SK-N-SH (cell line): Measurements from ENCODE around the gene EYA3. TPM values are rescaled to one million over a fixed set of nuclear protein-coding genes. Genes with fewer than 3 reads are reported as not detected.

Experiments
- CTCF ChIA-PET: fragments of 300-600, 350-600 bp; formaldehyde crosslinking; extraction: SDS; loops from one replicate; lab custom pipeline; 2021; lab: Yijun Ruan, JAX
- POLR2A ChIA-PET: fragments of 350-600 bp; sonication (Branson Sonifier 250); formaldehyde crosslinking; extraction: SDS; loops from one replicate; lab custom pipeline; 2020; ENCODE audit warnings: antibody characterized with exemption, inconsistent platforms; lab: Yijun Ruan, JAX
- DNase-seq: peaks from one replicate; pipeline ENCODE4 v3.0.0; 2012
- H2AFZ ChIP-seq: fragments of 200-600 bp; sonication (generic); 2 replicates; pipeline ENCODE4 v1.8.1; 2016; ENCODE audit warnings: antibody characterized with exemption, mild to moderate bottlenecking, low read depth
- H3F3A ChIP-seq: fragments of 200-600 bp; sonication (generic); replicated peaks from 2 replicates; pipeline ENCODE3; 2016; ENCODE audit warnings: antibody characterized with exemption, mild to moderate bottlenecking; ENCODE audit not compliant: insufficient read depth
- H3K27ac ChIP-seq, 2 experiments: fragments of 200-500 bp in 1 of 2; fragments of 200-600 bp in 1 of 2; sonication (Bioruptor generic) in 1 of 2; sonication (generic), shearing (Covaris generic) in 1 of 2; 2 replicates each; pipeline versions ENCODE4 v1.5.1 to v1.6.1; 2014 to 2016; ENCODE audit warnings: low read depth in 2 of 2, inconsistent platforms in 1 of 2, low read length in 1 of 2, mild to moderate bottlenecking in 1 of 2, mixed read lengths in 1 of 2
- H3K27me3 ChIP-seq: fragments of 200-600 bp; sonication (generic), shearing (Covaris generic); 2 replicates; pipeline ENCODE4 v1.6.1; 2016; ENCODE audit warnings: mixed run types; ENCODE audit not compliant: insufficient read depth
- H3K36me3 ChIP-seq, 2 experiments: fragments of 200-500 bp in 1 of 2; fragments of 200-600 bp in 1 of 2; sonication (Bioruptor generic) in 1 of 2; sonication (generic) in 1 of 2; replicated peaks in 1 of 2; 2 replicates each; pipeline versions ENCODE3 to v1.5.1; 2014 to 2016; ENCODE audit warnings: low read length in 1 of 2, mild to moderate bottlenecking in 1 of 2; ENCODE audit not compliant: insufficient read depth in 2 of 2, control insufficient read depth in 1 of 2
- H3K4me1 ChIP-seq, 2 experiments: fragments of 200-500 bp in 1 of 2; fragments of 200-600 bp in 1 of 2; sonication (Bioruptor generic) in 1 of 2; sonication (generic), shearing (Covaris generic) in 1 of 2; 2 replicates each; pipeline versions ENCODE4 v1.5.1 to v1.6.1; 2014 to 2016; ENCODE audit warnings: low read depth in 1 of 2, low read length in 1 of 2, mixed run types in 1 of 2; ENCODE audit not compliant: insufficient read depth in 2 of 2, control insufficient read depth in 1 of 2
- H3K4me2 ChIP-seq: fragments of 200-600 bp; sonication (generic), shearing (Covaris generic); 2 replicates; pipeline ENCODE4 v1.6.1; 2017; ENCODE audit warnings: mixed run types
- H3K4me3 ChIP-seq, 2 experiments: fragments of 200-500 bp in 1 of 2; fragments of 200-600 bp in 1 of 2; sonication (Bioruptor generic) in 1 of 2; sonication (generic), shearing (Covaris generic) in 1 of 2; 2 replicates each; pipeline versions ENCODE4 v1.5.1 to v1.8.1; 2014 to 2016; ENCODE audit warnings: low read depth in 2 of 2, inconsistent platforms in 1 of 2, low read length in 1 of 2, mild to moderate bottlenecking in 1 of 2, mixed read lengths in 1 of 2, moderate library complexity in 1 of 2
- H3K79me2 ChIP-seq: fragments of 200-600 bp; sonication (generic); 2 replicates; pipeline ENCODE4 v1.8.1; 2017; ENCODE audit warnings: mild to moderate bottlenecking; ENCODE audit not compliant: insufficient read depth
- H3K9ac ChIP-seq: fragments of 200-600 bp; sonication (generic); 2 replicates; pipeline ENCODE4 v1.6.1; 2017; ENCODE audit warnings: mixed run types
- H3K9me2 ChIP-seq: fragments of 200-600 bp; sonication (generic); 2 replicates; pipeline ENCODE4 v1.6.1; 2017; ENCODE audit warnings: mixed run types
- H3K9me3 ChIP-seq: fragments of 200-600 bp; sonication (generic); 2 replicates; pipeline ENCODE4 v1.6.1; 2017; ENCODE audit warnings: mixed run types, mild to moderate bottlenecking, moderate library complexity
- H4K20me1 ChIP-seq: fragments of 200-600 bp; sonication (generic); 2 replicates; pipeline ENCODE4 v1.6.1; 2017; ENCODE audit warnings: mild to moderate bottlenecking, mixed run types; ENCODE audit not compliant: insufficient read depth
- CTCF ChIP-seq: fragments of 200-600 bp; sonication (generic); IDR thresholded peaks from 2 replicates; pipeline ENCODE4 v1.6.1; 2017; ENCODE audit warnings: antibody characterized with exemption, mild to moderate bottlenecking, moderate library complexity
- ELF1 ChIP-seq: IDR thresholded peaks from 2 replicates; pipeline ENCODE4 v1.4.0; 2012
- EP300 ChIP-seq, 2 experiments: IDR thresholded peaks; 2 replicates each; pipeline versions ENCODE4 v1.4.0 to v1.6.1; 2012; ENCODE audit warnings: borderline replicate concordance in 1 of 2, low read depth in 1 of 2, low read length in 1 of 2
- JUND ChIP-seq: IDR thresholded peaks from 2 replicates; pipeline ENCODE4 v1.4.0; 2012
- MEF2A ChIP-seq: IDR thresholded peaks from 2 replicates; pipeline ENCODE4 v1.4.0; 2012; ENCODE audit warnings: low read depth, borderline replicate concordance
- RAD21 ChIP-seq: IDR thresholded peaks from 2 replicates; pipeline ENCODE4 v1.6.1; 2012; ENCODE audit warnings: mild to moderate bottlenecking, low read length
- TAF1 ChIP-seq: IDR thresholded peaks from 2 replicates; pipeline ENCODE4 v1.6.1; 2012; ENCODE audit warnings: low read depth, mild to moderate bottlenecking, low read length, moderate library complexity, borderline replicate concordance
- USF1 ChIP-seq: IDR thresholded peaks from 2 replicates; pipeline ENCODE4 v1.4.0; 2012; ENCODE audit warnings: low read depth, borderline replicate concordance
- USF2 ChIP-seq: fragments of 150-350 bp; IDR thresholded peaks from 2 replicates; pipeline ENCODE4 v1.6.1; 2017; ENCODE audit warnings: antibody characterized with exemption, low read length, low read depth, borderline replicate concordance
- YY1 ChIP-seq: IDR thresholded peaks from 2 replicates; pipeline ENCODE4 v1.4.0; 2012; ENCODE audit warnings: low read depth, mild to moderate bottlenecking
- WGBS: methylation state at CpG from one replicate; pipeline ENCODE4 v1.1.6; 2017; ENCODE audit warnings: low lambda C conversion rate; 5-methylcytosine and 5-hydroxymethylcytosine counted together
- polyA plus RNA-seq, 3 experiments: library from polyadenylated mRNA; depleted of rRNA; stranded (reverse); fragments of >200 nt; gene quantifications; 2 replicates each; pipeline ENCODE4 v1.2.3, GENCODE V29; 2012
- TF ChIP-seq, protein P1 (sequence below): IDR thresholded peaks from 2 replicates; pipeline ENCODE4; 2012

EYA3 gene
- polyA plus RNA-seq, 1 of the 3 experiments (the other 2 are of a cell fraction): 6.5 TPM

- CTCF ChIA-PET: interaction anchor here (0.8 kb wide), 1 partner anchor 22 kb away, joined by 3 read pairs; no protein-coding TSS in a partner anchor
- Histone ChIP-seq H4K20me1 (no peaks in the 10 kb centered on the region), H3K79me2 (no peaks in the 10 kb centered on the region), H2AFZ (no peak overlapping the region), H3K4me2 (no peak overlapping the region), H3K9me2 (no peaks in the 10 kb centered on the region), H3K27me3 (no peaks in the 10 kb centered on the region), H3K4me1 (no peaks in the 10 kb centered on the region; a peak in 1 of 4 replicates), H3K27ac (no peak overlapping the region), H3F3A (no peaks in the 10 kb centered on the region), H3K9ac (no peak overlapping the region), H3K9me3 (no peaks in the 10 kb centered on the region), H3K4me3 (no peak overlapping the region), H3K36me3 (no peaks in the 10 kb centered on the region)
- WGBS: 93% methylated on average over 15 of the region's 26 CpGs
- DNase-seq: no peak
- POLR2A ChIA-PET: no interaction called here
- TF ChIP-seq JUND (no peak), ELF1 (no peak), MEF2A (no peak), CTCF (no peak), RAD21 (no peak), YY1 (no peak), TAF1 (no peak), USF1 (no peak)
- TF ChIP-seq, protein P1, sequence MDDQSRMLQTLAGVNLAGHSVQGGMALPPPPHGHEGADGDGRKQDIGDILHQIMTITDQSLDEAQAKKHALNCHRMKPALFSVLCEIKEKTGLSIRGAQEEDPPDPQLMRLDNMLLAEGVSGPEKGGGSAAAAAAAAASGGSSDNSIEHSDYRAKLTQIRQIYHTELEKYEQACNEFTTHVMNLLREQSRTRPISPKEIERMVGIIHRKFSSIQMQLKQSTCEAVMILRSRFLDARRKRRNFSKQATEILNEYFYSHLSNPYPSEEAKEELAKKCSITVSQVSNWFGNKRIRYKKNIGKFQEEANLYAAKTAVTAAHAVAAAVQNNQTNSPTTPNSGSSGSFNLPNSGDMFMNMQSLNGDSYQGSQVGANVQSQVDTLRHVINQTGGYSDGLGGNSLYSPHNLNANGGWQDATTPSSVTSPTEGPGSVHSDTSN: no peak
Observed at GRCh38 chr1:27958513-27958912, 129.9 kb downstream of the EYA3 start.

- CTCF ChIA-PET: no interaction called here
Observed at GRCh38 chr1:27957655-27958054, 130.8 kb downstream of the EYA3 start.

More at GRCh38 chr1:27957655-27958054, 130.8 kb downstream of the EYA3 start:
- Histone ChIP-seq H3K27ac (no peak overlapping the region), H3K9me3 (no peaks in the 10 kb centered on the region), H3K4me3 (no peak overlapping the region), H3K79me2 (no peaks in the 10 kb centered on the region), H3K36me3 (no peaks in the 10 kb centered on the region), H3K4me1 (no peaks in the 10 kb centered on the region; a peak in 1 of 4 replicates), H3K9ac (no peak overlapping the region), H3K9me2 (no peaks in the 10 kb centered on the region), H2AFZ (no peak overlapping the region), H3K27me3 (no peaks in the 10 kb centered on the region), H4K20me1 (no peaks in the 10 kb centered on the region), H3F3A (no peaks in the 10 kb centered on the region), H3K4me2 (no peak overlapping the region)
- WGBS: 88% methylated on average over 5 of the region's 5 CpGs
- POLR2A ChIA-PET: no interaction called here
- DNase-seq: no peak
- no peak for TF ChIP-seq EP300 (IDR thresholded peaks at IDR 0.05; ENCODE audit: borderline replicate concordance in 1 of 2, low read depth in 1 of 2, low read length in 1 of 2)
- no peak for TF ChIP-seq JUND
- TF ChIP-seq USF2: no peak
